Caco-2 (cell line): ENCODE data around the gene MAGEB17. TPM values are rescaled to one million over a fixed set of nuclear protein-coding genes. Genes with fewer than 3 reads are reported as not detected.

ENCODE experiments used
- BruUV-seq: library from RNA; stranded (reverse); fragments of 400-500 nt; replicated peaks from 2 replicates; lab custom pipeline; 2021; lab: Mats Ljungman, UMichigan
- CTCF ChIA-PET: fragments of 300-600 bp; sonication (Branson Sonifier 250); formaldehyde crosslinking; loops from one replicate; lab custom pipeline; 2022; ENCODE audit warnings: antibody characterized with exemption; lab: Charles Lee
- POLR2A ChIA-PET: fragments of 300-600 bp; sonication (Branson Sonifier 250); formaldehyde crosslinking; loops from one replicate; lab custom pipeline; 2022; ENCODE audit warnings: antibody characterized with exemption; lab: Charles Lee
- DNase-seq, 2 experiments: peaks; one replicate each; pipeline versions ENCODE4 v3.0.0 to v3.0.0-alpha.2; 2020 to 2022
- H3K27me3 ChIP-seq: replicated peaks from 2 replicates; pipeline ENCODE4 v1.6.0; 2011; ENCODE audit warnings: low read length; ENCODE audit not compliant: control insufficient read depth, insufficient read depth
- H3K36me3 ChIP-seq: 2 replicates; pipeline ENCODE4 v1.5.1; 2011; ENCODE audit warnings: low read length; ENCODE audit not compliant: control insufficient read depth, insufficient read depth
- H3K4me1 ChIP-seq: fragments of 250-450 bp; sonication (Bioruptor Pico); 2 replicates; pipeline ENCODE4 v1.5.1; 2020; ENCODE audit warnings: mild to moderate bottlenecking
- H3K4me3 ChIP-seq: 2 replicates; pipeline ENCODE4 v1.5.1; 2011; ENCODE audit warnings: low read depth, mild to moderate bottlenecking, control low read depth, low read length
- H3K9me3 ChIP-seq: fragments of 250-450 bp; sonication (Bioruptor Pico); 2 replicates; pipeline ENCODE4 v1.5.1; 2020; ENCODE audit warnings: mild to moderate bottlenecking, moderate library complexity
- H3K27ac Mint-ChIP-seq: one replicate; pipeline ENCODE4 v1.8.0; 2022; ENCODE audit warnings: mixed read lengths; ENCODE audit not compliant: unreplicated experiment
- H3K27me3 Mint-ChIP-seq: one replicate; pipeline ENCODE4 v1.8.0; 2022; ENCODE audit warnings: mixed read lengths; ENCODE audit not compliant: insufficient read depth, unreplicated experiment
- H3K36me3 Mint-ChIP-seq: one replicate; pipeline ENCODE4 v1.8.0; 2022; ENCODE audit warnings: mild to moderate bottlenecking, mixed read lengths; ENCODE audit not compliant: insufficient read depth, unreplicated experiment
- H3K4me1 Mint-ChIP-seq: one replicate; pipeline ENCODE4 v1.8.0; 2022; ENCODE audit warnings: low read depth, mixed read lengths; ENCODE audit not compliant: unreplicated experiment
- H3K4me3 Mint-ChIP-seq: one replicate; pipeline ENCODE4 v1.8.0; 2022; ENCODE audit warnings: mild to moderate bottlenecking, moderate library complexity, mixed read lengths; ENCODE audit not compliant: unreplicated experiment
- H3K9me3 Mint-ChIP-seq: one replicate; pipeline ENCODE4 v1.8.0; 2022; ENCODE audit warnings: mixed read lengths; ENCODE audit not compliant: unreplicated experiment
- CTCF ChIP-seq, 2 experiments: fragments of 200-600 bp in 1 of 2; IDR thresholded peaks; 1 replicate in 1 of 2; 2 replicates in 1 of 2; pipeline versions ENCODE4 v1.5.1 to v1.8.0; 2011 to 2022; ENCODE audit warnings: antibody characterized with exemption in 1 of 2, control low read depth in 1 of 2, inconsistent platforms in 1 of 2, low read depth in 1 of 2, low read length in 1 of 2, mild to moderate bottlenecking in 1 of 2, moderate library complexity in 1 of 2; ENCODE audit not compliant: insufficient read depth in 1 of 2, severe bottlenecking in 1 of 2, unreplicated experiment in 1 of 2
- intact Hi-C: fragments of 100-400 bp; cut with micrococcal nuclease; formaldehyde crosslinking; loops from one replicate; pipeline ENCODE4 v1.10.0; 2022; ENCODE audit not compliant: unreplicated experiment
- total RNA-seq: library from RNA; stranded (reverse); gene quantifications from 2 replicates; pipeline ENCODE4 v1.2.3, GENCODE V29; 2022

MAGEB17 gene
- total RNA-seq, 1 experiment from 2014 or later: not detected

GRCh38 chrX:16171039-16171438 is 3.8 kb downstream of the MAGEB17 start:
- H3K36me3 ChIP-seq: no peaks in the 10 kb centered on the region
- ChIA-PET POLR2A (no interaction called here), CTCF (no interaction called here)
- H3K4me1 Mint-ChIP-seq: no peaks in the 10 kb centered on the region
- H3K27ac Mint-ChIP-seq: no peak overlapping the region
- no peaks in the 10 kb centered on the region for H3K4me1 ChIP-seq
- TF ChIP-seq CTCF (IDR thresholded peaks at IDR 0.05; ENCODE audit: insufficient read depth in 1 of 2, low read depth in 1 of 2, low read length in 1 of 2, severe bottlenecking in 1 of 2, unreplicated experiment in 1 of 2): no peak
- H3K27me3 Mint-ChIP-seq: no peaks in the 10 kb centered on the region
- no TSS peak for BruUV-seq
- H3K4me3 Mint-ChIP-seq: no peak overlapping the region
- intact Hi-C loops: no loop called here
- no peaks in the 10 kb centered on the region for H3K9me3 Mint-ChIP-seq
- no peak for DNase-seq
- no peaks in the 10 kb centered on the region for H3K27me3 ChIP-seq
- H3K36me3 Mint-ChIP-seq: no peaks in the 10 kb centered on the region
- no peak overlapping the region for H3K4me3 ChIP-seq
- H3K9me3 ChIP-seq: no peaks in the 10 kb centered on the region

- Mint-ChIP-seq H3K36me3 (no peaks in the 10 kb centered on the region), H3K27me3 (no peaks in the 10 kb centered on the region), H3K27ac (no peak overlapping the region), H3K4me1 (no peaks in the 10 kb centered on the region), H3K9me3 (no peaks in the 10 kb centered on the region), H3K4me3 (no peak overlapping the region)
- Histone ChIP-seq H3K4me3 (no peak overlapping the region), H3K9me3 (no peaks in the 10 kb centered on the region), H3K36me3 (no peaks in the 10 kb centered on the region), H3K4me1 (no peaks in the 10 kb centered on the region), H3K27me3 (no peaks in the 10 kb centered on the region)
- no peak for DNase-seq
- TF ChIP-seq CTCF (IDR thresholded peaks at IDR 0.05; ENCODE audit: insufficient read depth in 1 of 2, low read depth in 1 of 2, low read length in 1 of 2, severe bottlenecking in 1 of 2, unreplicated experiment in 1 of 2): no peak
- intact Hi-C loops: no loop called here
- POLR2A ChIA-PET: no interaction called here
- no TSS peak for BruUV-seq
- CTCF ChIA-PET: no interaction called here
Measured at GRCh38 chrX:16171944-16172343, 4.7 kb downstream of the MAGEB17 start.

GRCh38 chrX:16172391-16172790 is 5.1 kb downstream of the MAGEB17 start:
- DNase-seq: no peak
- Mint-ChIP-seq H3K4me1 (no peaks in the 10 kb centered on the region), H3K4me3 (no peak overlapping the region), H3K36me3 (no peaks in the 10 kb centered on the region), H3K9me3 (no peaks in the 10 kb centered on the region), H3K27me3 (no peaks in the 10 kb centered on the region), H3K27ac (no peak overlapping the region)
- Histone ChIP-seq H3K4me3 (no peak overlapping the region), H3K27me3 (no peaks in the 10 kb centered on the region), H3K36me3 (no peaks in the 10 kb centered on the region), H3K9me3 (no peaks in the 10 kb centered on the region), H3K4me1 (no peaks in the 10 kb centered on the region)
- intact Hi-C loops: no loop called here
- no peak for TF ChIP-seq CTCF (IDR thresholded peaks at IDR 0.05; ENCODE audit: insufficient read depth in 1 of 2, low read depth in 1 of 2, low read length in 1 of 2, severe bottlenecking in 1 of 2, unreplicated experiment in 1 of 2)
- ChIA-PET POLR2A (no interaction called here), CTCF (no interaction called here)
- BruUV-seq: no TSS peak
